D721Med (cell line): ENCODE measurements around the gene SCN3B.

Source experiments
- DNase-seq: peaks from one replicate; pipeline ENCODE4 v3.0.0; 2011; ENCODE audit warnings: low spot score; ENCODE audit not compliant: insufficient read length
- FAIRE-seq: peaks from 2 replicates; lab custom pipeline; 2011; peaks lifted over from hg19 to GRCh38; lab: Jason Lieb, UNC
- TF ChIP-seq, protein P1 (sequence below): IDR thresholded peaks from 2 replicates; pipeline ENCODE4 v1.5.1; 2012; ENCODE audit warnings: mild to moderate bottlenecking, control low read depth; ENCODE audit not compliant: insufficient read depth; ENCODE audit errors: missing control alignments

Gene SCN3B

DNA sequence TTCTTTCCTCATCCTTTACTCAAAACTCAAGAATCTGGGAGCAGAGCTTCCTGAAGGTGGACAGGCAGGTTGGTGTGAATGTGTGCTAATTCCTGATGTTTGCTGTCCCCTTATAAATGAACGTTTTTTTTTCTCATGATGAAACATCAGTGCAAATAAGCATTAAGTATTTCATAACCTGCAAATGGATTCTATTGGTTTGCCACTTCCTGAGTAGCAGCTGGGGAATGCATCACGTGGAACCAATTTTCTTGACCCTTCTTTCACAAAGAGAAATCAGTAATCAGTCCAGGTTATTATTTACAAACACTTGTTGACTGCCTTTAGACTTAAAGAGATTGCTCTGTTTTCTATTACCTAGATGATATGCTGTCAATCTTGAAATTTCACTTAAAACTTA is 40.1 kb upstream of the SCN3B start:
- DNase-seq (no peak), FAIRE-seq (no peak)
- TF ChIP-seq, protein P1, sequence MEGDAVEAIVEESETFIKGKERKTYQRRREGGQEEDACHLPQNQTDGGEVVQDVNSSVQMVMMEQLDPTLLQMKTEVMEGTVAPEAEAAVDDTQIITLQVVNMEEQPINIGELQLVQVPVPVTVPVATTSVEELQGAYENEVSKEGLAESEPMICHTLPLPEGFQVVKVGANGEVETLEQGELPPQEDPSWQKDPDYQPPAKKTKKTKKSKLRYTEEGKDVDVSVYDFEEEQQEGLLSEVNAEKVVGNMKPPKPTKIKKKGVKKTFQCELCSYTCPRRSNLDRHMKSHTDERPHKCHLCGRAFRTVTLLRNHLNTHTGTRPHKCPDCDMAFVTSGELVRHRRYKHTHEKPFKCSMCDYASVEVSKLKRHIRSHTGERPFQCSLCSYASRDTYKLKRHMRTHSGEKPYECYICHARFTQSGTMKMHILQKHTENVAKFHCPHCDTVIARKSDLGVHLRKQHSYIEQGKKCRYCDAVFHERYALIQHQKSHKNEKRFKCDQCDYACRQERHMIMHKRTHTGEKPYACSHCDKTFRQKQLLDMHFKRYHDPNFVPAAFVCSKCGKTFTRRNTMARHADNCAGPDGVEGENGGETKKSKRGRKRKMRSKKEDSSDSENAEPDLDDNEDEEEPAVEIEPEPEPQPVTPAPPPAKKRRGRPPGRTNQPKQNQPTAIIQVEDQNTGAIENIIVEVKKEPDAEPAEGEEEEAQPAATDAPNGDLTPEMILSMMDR = no peak

DNA sequence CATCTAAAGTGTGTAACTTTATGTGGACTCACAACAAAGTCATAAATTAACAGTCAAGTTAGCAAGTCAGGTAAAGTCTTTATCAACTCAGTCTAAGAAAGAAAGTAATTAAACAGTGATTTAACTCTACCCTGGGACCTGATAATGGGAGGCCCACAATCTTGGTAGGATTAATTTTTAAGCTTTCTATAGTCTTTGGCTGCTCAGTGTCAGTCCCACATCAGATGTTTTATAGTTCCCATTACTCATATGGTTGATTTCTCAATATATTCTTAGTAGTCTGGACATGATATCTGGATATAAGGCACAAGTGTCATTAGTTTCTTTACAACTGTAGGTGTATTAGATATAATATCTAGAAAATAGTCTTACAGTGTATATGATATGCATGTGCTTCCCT is 38.5 kb upstream of the SCN3B start:
- TF ChIP-seq, protein P1 = no peak
- DNase-seq (no peak), FAIRE-seq (no peak)

DNA sequence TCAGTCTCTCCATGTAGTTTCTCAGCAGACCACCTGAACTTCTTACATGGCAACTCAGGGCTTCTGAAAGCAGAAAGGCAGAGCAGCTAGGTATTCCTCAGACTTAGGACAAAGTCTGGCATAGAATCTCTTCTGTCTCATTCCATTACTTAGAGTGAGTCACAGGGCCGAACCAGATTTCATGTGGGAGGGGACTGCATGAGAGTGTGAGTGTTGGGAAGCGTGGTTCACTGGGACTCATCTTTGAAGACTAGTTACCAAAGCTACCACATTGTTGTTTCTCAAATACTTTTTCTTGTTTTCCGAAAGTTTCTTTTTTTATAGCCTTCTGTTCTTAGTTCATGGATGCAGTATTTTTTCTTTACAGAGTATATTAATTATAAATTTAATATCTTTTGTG is 36.1 kb upstream of the SCN3B start:
- no peak for DNase-seq
- FAIRE-seq = no peak
- TF ChIP-seq, protein P1 = no peak

DNA sequence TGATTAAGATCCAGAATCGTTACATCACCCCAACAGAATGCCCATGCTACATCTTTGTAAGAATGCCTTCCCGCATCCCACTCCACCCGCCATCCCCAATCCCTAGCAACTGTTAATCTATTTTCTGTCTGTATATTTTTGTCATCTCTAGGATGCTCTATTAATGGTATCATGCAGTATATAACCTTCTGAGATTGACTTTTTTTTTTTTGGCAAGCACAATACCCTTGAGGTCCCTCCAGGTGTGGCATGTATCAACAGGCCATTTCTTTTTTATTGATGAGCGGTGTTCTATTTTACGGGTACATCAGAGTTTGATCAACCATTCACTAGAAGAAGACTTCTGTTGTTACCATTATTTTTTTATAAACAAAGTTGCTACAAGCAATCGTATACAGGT is 30.2 kb upstream of the SCN3B start:
- FAIRE-seq (no peak), DNase-seq (no peak)
- TF ChIP-seq, protein P1 = no peak

DNA sequence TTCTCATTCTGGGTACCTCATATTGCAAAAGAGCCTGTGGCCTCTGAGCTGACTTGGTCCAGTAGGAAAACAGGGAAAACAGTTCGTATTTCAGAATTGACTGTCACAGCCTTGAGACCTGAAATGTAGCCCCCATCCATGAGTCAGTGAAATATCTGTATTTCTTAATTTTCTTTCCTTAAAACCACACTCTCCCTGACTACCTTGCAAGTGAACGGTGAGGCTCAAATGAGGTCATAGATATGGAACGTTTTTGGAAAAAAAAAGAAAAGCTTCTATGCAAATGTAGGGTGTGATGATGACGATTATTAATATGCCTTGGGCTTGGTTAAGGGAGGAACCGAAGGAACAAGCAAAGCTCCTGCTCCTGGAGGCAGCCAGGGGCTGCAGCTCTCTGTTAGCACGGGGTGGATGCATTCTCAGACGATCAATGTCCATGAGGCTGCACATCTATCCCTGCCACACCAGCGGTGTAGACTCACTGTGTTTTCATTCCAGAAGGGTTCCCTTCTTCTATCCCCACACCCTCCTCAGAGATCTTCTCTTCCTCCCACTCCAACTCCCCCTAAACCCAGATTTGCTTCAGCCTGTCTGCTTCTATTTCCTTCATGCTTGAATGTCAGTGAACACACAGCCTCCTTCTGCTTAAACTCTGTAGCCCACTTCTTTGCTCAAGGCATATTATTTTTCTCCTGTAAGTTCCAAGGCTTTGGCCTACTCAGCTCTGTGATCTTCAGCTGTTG is 29.2 kb upstream of the SCN3B start:
- DNase-seq = no peak
- TF ChIP-seq, protein P1 = no peak
- FAIRE-seq = no peak

DNA sequence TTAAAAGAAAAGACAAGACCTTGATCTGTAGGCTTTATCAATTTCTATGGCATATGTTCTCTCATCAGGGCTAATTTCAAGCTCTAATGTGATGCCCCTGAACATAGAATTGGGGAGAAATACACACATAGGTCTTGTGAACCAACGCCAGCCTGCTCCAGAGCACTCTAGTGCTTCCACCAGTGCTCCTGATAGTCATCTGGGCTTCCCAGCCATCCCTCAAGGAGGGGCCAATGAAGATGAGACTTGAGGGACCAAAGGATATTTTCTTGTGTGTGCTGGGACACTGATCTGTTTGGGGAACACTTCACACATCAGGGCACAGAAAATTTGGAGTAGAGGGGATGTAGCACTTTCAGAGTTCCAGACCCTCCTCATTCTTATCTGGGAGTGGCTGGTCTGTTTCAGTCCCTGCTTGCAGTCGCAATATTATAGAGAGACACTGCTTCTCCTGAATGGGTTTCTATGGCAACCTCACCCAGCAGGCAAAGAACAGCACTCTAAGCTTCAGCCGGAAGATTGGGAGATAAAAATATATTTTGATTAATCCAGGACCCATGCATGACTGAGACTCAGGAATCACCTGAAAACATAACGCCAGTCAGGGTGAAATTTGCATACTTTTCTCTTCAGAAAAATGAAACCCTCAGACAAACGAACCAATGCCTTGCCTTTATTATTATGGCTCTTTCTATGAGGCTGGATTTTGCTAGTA is 28.4 kb upstream of the SCN3B start:
- FAIRE-seq = no peak
- no peak for DNase-seq
- TF ChIP-seq, protein P1 = no peak

DNA sequence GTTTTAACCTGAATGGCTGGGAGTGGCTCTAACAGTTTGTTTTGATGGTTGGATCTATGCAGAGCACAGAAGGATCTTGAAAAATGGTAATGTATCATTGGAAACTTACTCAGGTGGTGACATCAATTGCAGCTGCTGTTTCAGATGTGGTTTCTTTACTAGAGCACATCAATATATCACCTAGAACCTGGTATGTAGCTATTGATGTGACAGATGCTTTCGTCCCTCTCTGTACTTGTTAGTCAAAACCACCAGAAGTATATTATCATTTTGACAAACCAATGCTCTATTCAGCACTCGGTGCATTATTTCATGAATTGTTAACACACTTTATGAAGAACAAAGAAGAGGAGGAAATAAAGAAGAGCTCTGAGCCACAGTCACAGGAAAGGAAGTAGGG is 26.6 kb upstream of the SCN3B start:
- TF ChIP-seq, protein P1 = no peak
- no peak for FAIRE-seq
- DNase-seq = no peak
